Gastroesophageal sphincter (tissue), 4 donors: ENCODE results near the gene USP6NL. TPM values are rescaled to one million over a fixed set of nuclear protein-coding genes. Genes with fewer than 3 reads are reported as not detected.

ENCODE experiments used
- ATAC-seq: fragments of 150-250 bp; one replicate; pipeline ENCODE4 v1.9.1; 2016; ENCODE audit warnings: mild to moderate bottlenecking, moderate library complexity
- H3K27ac ChIP-seq, 4 donors: fragments of 200-600 bp; sonication (generic) in 3 of 4; 1 replicate in 3 of 4; 2 replicates in 1 of 4; pipeline ENCODE4 v1.5.1; 2016 to 2019
- H3K27me3 ChIP-seq: fragments of 200-600 bp; sonication (generic); one replicate; pipeline ENCODE4 v1.5.1; 2019
- H3K36me3 ChIP-seq, 2 donors: fragments of 200-600 bp; sonication (generic); one replicate each; pipeline ENCODE4 v1.5.1; 2019; ENCODE audit warnings: control low read depth in 1 of 2
- H3K4me1 ChIP-seq, 3 donors: fragments of 200-600 bp; sonication (generic); 1 replicate in 2 of 3; 2 replicates in 1 of 3; pipeline ENCODE4 v1.5.1; 2016 to 2019; ENCODE audit warnings: control low read depth in 2 of 3
- H3K4me3 ChIP-seq, 2 donors: fragments of 200-600 bp; sonication (generic); one replicate each; pipeline ENCODE4 v1.5.1; 2019; ENCODE audit warnings: mild to moderate bottlenecking in 1 of 2, moderate library complexity in 1 of 2
- H3K9me3 ChIP-seq, 3 donors: fragments of 200-600 bp; sonication (generic); one replicate each; pipeline ENCODE4 v1.5.1; 2017 to 2019; ENCODE audit warnings: control low read depth in 2 of 3
- EP300 ChIP-seq: sonication (generic); formaldehyde crosslinking; IDR thresholded peaks from one replicate; pipeline ENCODE4 v1.6.1; 2017; ENCODE audit warnings: antibody characterized with exemption, mild to moderate bottlenecking
- POLR2A ChIP-seq, 2 donors: fragments of 450-650 bp; IDR thresholded peaks; one replicate each; pipeline ENCODE4 v1.6.1; 2017; ENCODE audit warnings: antibody characterized with exemption in 2 of 2, mild to moderate bottlenecking in 2 of 2, moderate library complexity in 1 of 2
- POLR2AphosphoS5 ChIP-seq: sonication (generic); formaldehyde crosslinking; IDR thresholded peaks from one replicate; pipeline ENCODE4 v1.6.1; 2017; ENCODE audit warnings: antibody characterized with exemption
- WGBS, 2 donors: methylation state at CpG; one replicate each; pipeline ENCODE4 v1.1.5; 2018; ENCODE audit warnings: low coverage in 1 of 2; 5-methylcytosine and 5-hydroxymethylcytosine counted together
- total RNA-seq, 4 donors: library from RNA; depleted of rRNA; stranded (reverse); fragments of >200 nt; gene quantifications; one replicate each; pipeline ENCODE4 v1.1.0, GENCODE V29; 2016
- TF ChIP-seq, protein P1 (sequence below), 4 experiments: fragments of 200-600 bp in 2 of 4; fragments of 450-650 bp in 2 of 4; sonication (generic) in 1 of 4; IDR thresholded peaks; one replicate each; pipeline ENCODE4 v1.5.1; 2017 to 2019; ENCODE audit warnings: antibody characterized with exemption in 4 of 4, mild to moderate bottlenecking in 2 of 4, moderate library complexity in 2 of 4

USP6NL gene
- total RNA-seq, 4 donors from 2014 or later = 9.0 to 14.7 (median 12.5) TPM

DNA sequence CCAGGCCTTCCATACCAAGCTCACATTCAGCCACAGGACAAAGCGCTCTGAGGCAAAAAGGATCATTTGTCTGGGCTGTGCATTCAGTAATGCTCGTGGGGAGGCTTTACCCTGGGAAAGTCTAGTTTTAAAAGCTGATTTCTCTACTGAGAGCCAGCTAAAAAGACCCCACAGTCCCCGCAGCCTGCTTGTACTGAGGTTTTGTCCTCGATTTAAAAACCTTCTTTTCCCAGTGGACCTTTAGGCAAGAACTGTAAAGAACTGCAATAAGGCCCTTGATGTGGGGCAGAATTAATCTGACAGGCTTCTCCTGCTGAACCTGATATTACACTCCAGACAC lies 180.3 kb downstream of the USP6NL start:
- 56% methylated on average over 1 of the region's 4 CpGs; no CpG with 5 or more reads in 1 of the 2 donors for WGBS, 2 donors
- Histone ChIP-seq H3K4me1 (no peaks in the 10 kb centered on the region), H3K4me3 (no peak overlapping the region), H3K27me3 (no peaks in the 10 kb centered on the region), H3K9me3 (peaks cover 0 to 17% (median 0%) of the 10 kb centered on the region in 3 donors), H3K36me3 (no peaks in the 10 kb centered on the region), H3K27ac (no peak overlapping the region)
- no peak for ATAC-seq
- no peak for TF ChIP-seq EP300
- TF ChIP-seq POLR2A (IDR thresholded peaks at IDR 0.05) = no peak
- no peak for TF ChIP-seq POLR2AphosphoS5
- TF ChIP-seq, protein P1, sequence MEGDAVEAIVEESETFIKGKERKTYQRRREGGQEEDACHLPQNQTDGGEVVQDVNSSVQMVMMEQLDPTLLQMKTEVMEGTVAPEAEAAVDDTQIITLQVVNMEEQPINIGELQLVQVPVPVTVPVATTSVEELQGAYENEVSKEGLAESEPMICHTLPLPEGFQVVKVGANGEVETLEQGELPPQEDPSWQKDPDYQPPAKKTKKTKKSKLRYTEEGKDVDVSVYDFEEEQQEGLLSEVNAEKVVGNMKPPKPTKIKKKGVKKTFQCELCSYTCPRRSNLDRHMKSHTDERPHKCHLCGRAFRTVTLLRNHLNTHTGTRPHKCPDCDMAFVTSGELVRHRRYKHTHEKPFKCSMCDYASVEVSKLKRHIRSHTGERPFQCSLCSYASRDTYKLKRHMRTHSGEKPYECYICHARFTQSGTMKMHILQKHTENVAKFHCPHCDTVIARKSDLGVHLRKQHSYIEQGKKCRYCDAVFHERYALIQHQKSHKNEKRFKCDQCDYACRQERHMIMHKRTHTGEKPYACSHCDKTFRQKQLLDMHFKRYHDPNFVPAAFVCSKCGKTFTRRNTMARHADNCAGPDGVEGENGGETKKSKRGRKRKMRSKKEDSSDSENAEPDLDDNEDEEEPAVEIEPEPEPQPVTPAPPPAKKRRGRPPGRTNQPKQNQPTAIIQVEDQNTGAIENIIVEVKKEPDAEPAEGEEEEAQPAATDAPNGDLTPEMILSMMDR (IDR thresholded peaks at IDR 0.05) = no peak

DNA sequence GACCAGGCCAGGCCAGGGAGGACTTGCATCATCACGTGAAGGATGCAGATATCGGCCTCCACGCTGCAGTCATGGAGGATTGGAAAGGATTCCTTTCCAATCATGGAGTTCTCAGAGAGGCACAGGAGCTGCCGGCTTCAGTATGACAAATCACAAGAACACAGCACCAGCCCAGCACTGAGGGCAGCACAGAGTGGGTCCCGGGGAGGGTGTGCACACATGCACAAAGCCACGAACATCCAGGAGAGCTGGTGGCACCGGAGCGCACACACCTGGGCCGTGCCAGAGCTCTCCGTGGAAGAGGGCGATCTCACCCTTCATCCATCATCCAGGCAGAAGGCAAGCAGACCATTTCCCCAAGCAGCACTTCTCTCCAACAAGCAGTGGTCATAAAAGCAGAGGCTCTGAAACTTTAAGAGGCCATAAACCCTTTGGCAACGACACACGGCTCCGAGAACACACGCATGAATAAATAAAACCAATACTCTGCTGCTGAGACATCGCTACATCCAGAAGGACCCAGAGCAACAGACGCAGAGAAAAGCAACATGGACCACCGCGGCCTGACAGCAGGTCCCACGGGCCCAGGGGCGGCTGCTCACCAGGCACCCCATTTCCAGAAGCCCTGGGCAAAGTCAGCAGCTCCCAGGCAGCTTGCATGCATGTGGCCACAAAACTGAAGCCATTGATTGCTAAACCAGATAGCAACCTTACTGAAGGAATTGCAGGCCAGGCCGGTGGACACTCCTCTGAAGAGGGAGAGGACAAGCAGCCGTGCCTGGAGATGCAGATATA lies 180.8 kb downstream of the USP6NL start:
- 60% methylated on average over 2 of the region's 23 CpGs; no CpG with 5 or more reads in 1 of the 2 donors for WGBS, 2 donors
- no peak for ATAC-seq
- TF ChIP-seq EP300 (no peak), POLR2A (IDR thresholded peaks at IDR 0.05) (no peak), POLR2AphosphoS5 (no peak)
- TF ChIP-seq, protein P1 (IDR thresholded peaks at IDR 0.05) = no peak

DNA sequence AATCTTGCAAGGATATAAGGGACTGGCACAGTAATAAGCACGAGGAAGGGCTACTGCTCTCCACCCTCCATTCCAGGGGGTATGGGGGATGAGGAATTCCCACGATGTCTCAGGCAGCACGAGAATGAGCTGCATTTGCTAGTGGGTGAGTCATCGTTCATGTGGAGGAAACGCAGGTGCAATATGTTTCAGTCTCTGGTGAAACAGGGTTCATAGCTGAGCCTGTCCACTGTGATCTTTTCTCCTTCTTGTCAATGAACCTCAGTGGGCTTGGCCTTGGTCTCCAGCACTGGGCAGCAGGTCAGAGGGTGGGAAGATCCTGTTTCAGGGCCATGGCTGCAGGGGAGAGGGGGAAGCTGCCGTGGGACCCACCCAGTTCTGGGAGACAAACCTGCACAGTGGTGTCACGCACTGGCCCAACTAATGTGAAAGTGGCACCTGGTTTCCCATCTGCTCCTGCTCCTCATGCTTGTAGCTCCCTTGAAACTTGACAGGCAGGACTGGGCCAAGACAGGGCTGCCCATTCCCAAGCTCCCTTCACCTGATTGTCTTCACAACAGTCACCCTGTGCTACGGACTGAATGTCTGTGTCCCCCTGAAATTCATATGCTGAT lies 181.9 kb downstream of the USP6NL start:
- Histone ChIP-seq H3K36me3 (no peaks in the 10 kb centered on the region), H3K4me3 (no peak overlapping the region), H3K27me3 (no peaks in the 10 kb centered on the region), H3K27ac (no peak overlapping the region), H3K9me3 (peaks cover 0 to 17% (median 0%) of the 10 kb centered on the region in 3 donors), H3K4me1 (no peaks in the 10 kb centered on the region)
- no peak for ATAC-seq
- TF ChIP-seq POLR2AphosphoS5 = no peak
- TF ChIP-seq, protein P1 (IDR thresholded peaks at IDR 0.05) = no peak
- TF ChIP-seq POLR2A (IDR thresholded peaks at IDR 0.05) = no peak
- TF ChIP-seq EP300 = no peak
- WGBS, 2 donors = 80 to 100% methylated on average over 2 to 6 of the region's 8 CpGs

More for the DNA sequence above, 180.8 kb downstream of the USP6NL start:
- H3K27me3 ChIP-seq = no peaks in the 10 kb centered on the region
- no peaks in the 10 kb centered on the region for H3K4me1 ChIP-seq
- H3K27ac ChIP-seq = no peak overlapping the region
- H3K4me3 ChIP-seq = no peak overlapping the region
- H3K9me3 ChIP-seq = peaks cover 0 to 17% (median 0%) of the 10 kb centered on the region in 3 donors
- H3K36me3 ChIP-seq = no peaks in the 10 kb centered on the region

DNA sequence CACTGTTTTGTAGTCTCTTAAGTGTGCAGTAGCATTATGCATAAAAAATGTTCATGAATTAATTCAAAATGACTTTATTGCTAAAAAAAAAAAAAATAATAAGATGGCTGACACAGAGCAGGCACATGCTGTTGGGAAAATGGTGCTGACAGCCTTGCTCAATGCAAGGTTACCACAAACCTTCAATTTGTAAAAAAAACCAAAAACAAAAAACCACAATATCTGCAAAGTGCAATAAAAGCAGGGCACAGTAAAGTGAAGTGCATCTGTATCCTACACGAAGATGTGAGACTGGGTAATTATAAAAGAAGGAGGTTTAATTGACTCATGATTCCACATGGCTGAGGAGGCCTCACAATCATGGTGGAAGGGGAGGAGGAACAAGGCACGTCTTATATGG lies 185.8 kb downstream of the USP6NL start:
- H3K27me3 ChIP-seq = no peaks in the 10 kb centered on the region
- no peaks in the 10 kb centered on the region for H3K36me3 ChIP-seq
- ATAC-seq = no peak
- H3K27ac ChIP-seq = no peak overlapping the region
- no peaks in the 10 kb centered on the region for H3K4me1 ChIP-seq
- no peak for TF ChIP-seq POLR2A (IDR thresholded peaks at IDR 0.05)
- TF ChIP-seq, protein P1 (IDR thresholded peaks at IDR 0.05) = no peak
- TF ChIP-seq EP300 = no peak
- no peak for TF ChIP-seq POLR2AphosphoS5
- H3K9me3 ChIP-seq = peaks cover 0 to 33% (median 0%) of the 10 kb centered on the region in 3 donors
- H3K4me3 ChIP-seq = no peak overlapping the region
- WGBS, 2 donors = 43 to 77% methylated on average over 1 to 2 of the region's 2 CpGs

DNA sequence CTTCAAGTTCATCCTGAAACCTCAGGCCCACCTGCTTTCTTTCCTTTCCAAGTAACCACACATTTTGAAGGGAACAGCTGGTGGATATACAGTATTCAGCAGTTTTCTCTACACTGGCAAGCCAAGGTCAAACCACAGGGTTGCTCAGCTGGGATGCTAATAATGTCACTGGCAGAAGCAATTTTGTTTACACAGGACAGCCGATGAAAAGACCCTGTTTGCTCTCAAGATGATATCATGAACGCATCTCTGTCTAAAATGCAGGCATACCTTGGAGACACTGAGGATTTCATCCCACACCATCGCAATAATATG lies 186.2 kb downstream of the USP6NL start:
- 83% methylated on average over 3 of the region's 3 CpGs for WGBS, 2 donors
- no peak for ATAC-seq
- no peaks in the 10 kb centered on the region for H3K4me1 ChIP-seq
- peaks cover 0 to 36% (median 0%) of the 10 kb centered on the region in 3 donors for H3K9me3 ChIP-seq
- H3K27ac ChIP-seq = no peak overlapping the region
- H3K4me3 ChIP-seq = no peak overlapping the region
- no peaks in the 10 kb centered on the region for H3K27me3 ChIP-seq
- TF ChIP-seq EP300 (no peak), POLR2AphosphoS5 (no peak), POLR2A (IDR thresholded peaks at IDR 0.05) (no peak)
- TF ChIP-seq, protein P1 (IDR thresholded peaks at IDR 0.05) = no peak
- H3K36me3 ChIP-seq = no peaks in the 10 kb centered on the region
